AG09319 (cell line): Measurements from ENCODE around the gene ACSBG1.

Experiments
- DNase-seq: peaks from one replicate; pipeline ENCODE4 v3.0.0-alpha.2; 2010; ENCODE audit warnings: low read depth; ENCODE audit errors: extremely low read depth
- CTCF ChIP-seq: IDR thresholded peaks from 2 replicates; pipeline ENCODE4 v1.5.1; 2011; ENCODE audit warnings: low read depth, mild to moderate bottlenecking, inconsistent platforms, low read length, moderate library complexity

ACSBG1 gene

DNA sequence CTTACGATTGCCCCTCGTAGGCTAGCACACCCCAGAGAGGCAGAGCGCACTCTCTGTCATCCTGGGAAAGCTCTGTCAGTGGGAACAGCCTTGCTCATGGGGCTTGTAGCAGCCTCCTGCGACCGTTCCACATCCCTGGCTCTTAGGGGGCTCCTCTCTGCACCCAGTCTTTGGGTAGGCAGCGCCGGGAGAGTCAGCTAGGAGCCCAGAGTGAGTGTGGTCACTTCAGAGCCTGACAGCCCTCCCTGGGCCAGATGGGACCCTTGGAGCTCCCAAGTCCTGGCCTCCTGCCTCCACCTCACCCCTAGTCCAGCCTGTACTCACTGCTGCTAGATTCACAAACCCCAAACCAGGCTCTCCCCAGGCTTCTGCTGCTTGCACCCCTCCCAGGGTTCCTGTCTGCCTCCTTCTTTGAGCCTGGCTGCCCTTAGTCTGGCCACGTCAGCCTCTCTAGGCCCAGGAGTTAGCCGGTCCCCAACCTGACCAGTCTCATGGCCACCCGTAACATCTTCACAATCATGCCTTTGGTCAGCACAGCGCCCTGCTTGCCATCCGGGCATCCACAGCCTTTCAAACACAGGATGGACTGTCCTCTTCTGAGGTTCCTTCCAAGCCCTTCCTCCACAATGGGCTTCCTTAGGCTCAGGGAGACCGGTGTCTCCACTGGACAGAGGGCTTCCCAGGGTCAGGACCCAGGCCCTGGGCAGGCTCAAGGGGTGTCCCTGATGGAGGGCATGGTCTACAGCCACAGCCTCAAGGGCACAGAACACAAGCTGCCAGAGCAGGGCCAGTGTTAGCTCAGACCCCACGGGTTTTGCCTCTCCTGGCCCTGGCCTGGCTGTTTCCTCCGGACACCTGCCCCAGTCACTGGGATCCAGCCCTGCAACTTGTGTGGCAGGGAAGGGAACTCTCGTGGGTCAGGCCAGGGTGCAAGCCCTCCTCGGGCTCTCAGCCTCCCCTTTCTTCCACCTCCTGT lies 4.6 kb downstream of the ACSBG1 start:
- no peak for DNase-seq
- no peak for TF ChIP-seq CTCF

DNA sequence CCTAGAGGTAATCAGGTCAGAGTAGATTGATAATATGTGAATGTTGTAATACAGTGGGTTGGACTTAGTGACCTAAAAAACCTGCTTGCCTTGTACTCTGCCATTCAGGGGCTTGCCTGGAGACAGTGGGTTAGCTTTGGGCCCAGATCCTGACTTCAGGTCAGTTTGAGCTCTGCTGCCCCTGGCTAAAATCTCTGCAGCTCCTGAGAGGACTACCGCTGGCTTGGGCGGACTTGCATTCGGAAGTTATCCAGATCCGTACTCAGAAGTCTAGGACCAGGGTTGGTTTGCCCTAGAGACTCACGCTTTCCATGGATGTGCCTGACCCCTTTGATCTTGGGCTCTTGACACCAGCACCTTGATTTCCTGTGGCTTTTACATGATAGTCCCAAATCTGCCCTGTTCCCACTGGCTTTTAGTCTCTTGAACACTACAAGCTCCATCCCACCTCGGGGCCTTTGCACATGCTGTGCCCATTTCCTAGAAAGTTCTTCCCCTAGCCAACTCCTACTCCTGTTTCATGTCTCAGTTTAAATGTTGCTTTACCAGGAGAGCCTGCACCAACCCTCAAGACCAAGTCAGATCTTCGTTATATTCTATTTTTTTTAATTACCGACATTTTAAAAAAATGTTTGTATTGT lies 5.9 kb downstream of the ACSBG1 start:
- DNase-seq = no peak
- TF ChIP-seq CTCF = no peak

DNA sequence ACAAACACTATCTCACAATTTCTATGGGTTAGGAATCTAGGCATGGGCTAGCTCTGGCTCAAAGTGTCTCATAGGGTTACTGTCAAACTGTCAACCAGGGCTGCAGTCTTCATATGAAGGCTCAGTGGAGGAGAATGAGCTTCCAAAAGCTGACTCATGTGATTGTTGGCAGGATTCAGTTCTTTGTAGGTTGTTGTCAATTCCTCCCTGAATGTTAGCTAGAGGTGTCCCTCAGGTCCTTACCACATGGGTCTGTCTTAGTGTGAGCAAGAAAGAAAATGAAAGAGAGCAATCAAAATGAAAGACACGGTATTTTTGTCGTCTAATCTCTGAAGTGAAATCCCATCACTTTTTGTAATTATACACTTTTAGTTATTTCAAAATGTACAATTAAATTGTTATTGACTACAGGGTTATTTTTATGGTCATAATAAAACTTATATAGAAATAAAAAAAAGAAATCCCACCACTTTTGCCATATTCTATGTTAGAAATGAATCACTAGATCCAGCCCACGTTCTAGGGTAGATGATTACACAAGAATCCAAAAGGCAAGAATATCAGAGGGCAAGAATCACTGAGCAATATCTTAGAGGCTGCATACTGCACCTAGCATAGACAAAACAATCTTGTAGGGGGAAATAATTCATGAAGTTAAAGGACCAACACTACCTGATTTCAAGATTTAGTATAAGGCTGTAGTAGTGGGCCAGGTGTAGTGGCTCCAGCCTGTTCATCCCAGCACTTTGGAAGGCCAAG lies 8.4 kb downstream of the ACSBG1 start:
- no peak for TF ChIP-seq CTCF

DNA sequence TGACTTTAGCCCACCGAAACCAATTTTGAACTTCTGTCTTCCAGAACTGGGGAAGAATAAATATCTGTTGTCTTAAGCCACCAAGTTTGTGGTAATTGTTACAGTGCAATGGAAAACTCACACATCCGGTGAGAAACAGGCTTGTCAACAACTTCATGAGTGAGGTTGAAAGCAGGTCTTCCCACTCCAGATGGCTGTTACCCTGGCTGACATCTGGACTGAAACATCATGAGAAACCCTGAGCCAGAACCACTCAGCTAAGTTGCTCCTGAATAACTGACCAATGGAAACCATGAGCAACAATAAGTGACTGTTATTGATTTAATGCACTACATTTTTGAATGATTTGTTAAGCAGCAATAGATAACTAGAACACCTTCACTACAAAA lies 10.3 kb downstream of the ACSBG1 start:
- no peak for DNase-seq
- no peak for TF ChIP-seq CTCF

More for the DNA sequence above, 8.4 kb downstream of the ACSBG1 start:
- DNase-seq = no peak

- DNase-seq = no peak
Measured at GRCh38 chr15:78223396-78224022, 10.9 kb downstream of the ACSBG1 start.

More at GRCh38 chr15:78223396-78224022, 10.9 kb downstream of the ACSBG1 start:
- no peak for TF ChIP-seq CTCF
